ENCODE data around the gene PIGP. TPM values are rescaled to one million over a fixed set of nuclear protein-coding genes. Genes with fewer than 3 reads are reported as not detected.
"Not testable (repeated sequence)": the region's sequence is repeated elsewhere in the genome, so short reads cannot be mapped to it uniquely, and the experiment has no call there.

The PIGP gene
- total RNA-seq, 3 donors from 2014 or later (not counting 1 experiment from before 2014, with no cell fraction given): 6.5 to 10.4 (median 8.5) TPM

DNA sequence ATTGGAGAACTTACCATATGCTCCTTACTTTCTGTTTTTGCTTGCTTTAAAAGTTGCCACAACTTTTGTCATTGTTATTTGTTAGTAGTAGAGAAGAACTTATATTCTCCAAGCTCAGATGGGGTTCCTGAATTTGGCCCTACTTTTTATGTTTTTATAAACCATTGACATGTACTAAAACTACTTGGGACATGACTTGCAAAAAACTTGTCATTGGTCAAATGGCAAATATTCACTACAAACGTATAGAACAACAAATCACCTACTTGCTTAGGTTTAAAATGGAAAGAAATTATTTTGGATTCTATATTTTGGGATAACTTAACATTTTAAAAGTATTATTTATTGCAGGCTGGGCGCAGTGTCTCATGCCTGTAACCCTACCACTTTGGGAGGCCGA lies 32.7 kb downstream of the PIGP start:
- no peak for TF ChIP-seq CTCF (IDR thresholded peaks at IDR 0.05)
- peaks cover 0 to 7% of the 10 kb centered on the region in 2 donors for H3K27me3 Mint-ChIP-seq (ENCODE audit: low read depth in 2 of 2)
- H3K27me3 ChIP-seq (ENCODE audit: control insufficient read depth, insufficient read depth, low read length): no peaks in the 10 kb centered on the region
- H3K4me1 ChIP-seq (ENCODE audit: control insufficient read depth, insufficient read depth, low read length): peaks cover 8% of the 10 kb centered on the region
- intact Hi-C loops (cut with micrococcal nuclease): no loop called here
- no peak overlapping the region for H3K27ac ChIP-seq (ENCODE audit: low read length)
- H3K9me3 Mint-ChIP-seq: no peaks in the 10 kb centered on the region
- no peaks in the 10 kb centered on the region for H3K9me3 ChIP-seq (ENCODE audit: control insufficient read depth, insufficient read depth, low read length)
- H3K4me3 Mint-ChIP-seq: no peak overlapping the region
- H3K36me3 ChIP-seq (ENCODE audit: control insufficient read depth, insufficient read depth, low read length): no peaks in the 10 kb centered on the region
- no peak overlapping the region for H3K4me3 ChIP-seq (ENCODE audit: low read length)
- H3K27ac Mint-ChIP-seq: no peak overlapping the region
- H3K36me3 Mint-ChIP-seq: no peaks in the 10 kb centered on the region
- ATAC-seq (no peak), DNase-seq (no peak)
- H3K4me1 Mint-ChIP-seq: peaks cover 7 to 10% of the 10 kb centered on the region in 2 donors
- WGBS (ENCODE audit: insufficient coverage): 100% methylated on average over 1 of the region's 3 CpGs

GRCh38 chr21:37039411-37040075 lies 33.3 kb downstream of the PIGP start:
- H3K4me1 ChIP-seq (ENCODE audit: control insufficient read depth, insufficient read depth, low read length): peaks cover 1% of the 10 kb centered on the region
- DNase-seq (no peak), ATAC-seq (no peak)
- no peaks in the 10 kb centered on the region for H3K9me3 Mint-ChIP-seq
- H3K27me3 Mint-ChIP-seq (ENCODE audit: low read depth in 2 of 2): peaks cover 0 to 7% of the 10 kb centered on the region in 2 donors
- no peaks in the 10 kb centered on the region for H3K9me3 ChIP-seq (ENCODE audit: control insufficient read depth, insufficient read depth, low read length)
- intact Hi-C loops (cut with micrococcal nuclease): no loop called here
- no peaks in the 10 kb centered on the region for H3K36me3 Mint-ChIP-seq
- no peaks in the 10 kb centered on the region for H3K27me3 ChIP-seq (ENCODE audit: control insufficient read depth, insufficient read depth, low read length)
- 93% methylated on average over 9 of the region's 9 CpGs for WGBS (ENCODE audit: insufficient coverage)
- H3K27ac ChIP-seq (ENCODE audit: low read length): no peak overlapping the region
- no peak overlapping the region for H3K4me3 Mint-ChIP-seq
- no peak for TF ChIP-seq CTCF (IDR thresholded peaks at IDR 0.05)
- H3K27ac Mint-ChIP-seq: no peak overlapping the region
- no peak overlapping the region for H3K4me3 ChIP-seq (ENCODE audit: low read length)
- H3K36me3 ChIP-seq (ENCODE audit: control insufficient read depth, insufficient read depth, low read length): no peaks in the 10 kb centered on the region
- peaks cover under 1 to 3% of the 10 kb centered on the region in 2 donors for H3K4me1 Mint-ChIP-seq

DNA sequence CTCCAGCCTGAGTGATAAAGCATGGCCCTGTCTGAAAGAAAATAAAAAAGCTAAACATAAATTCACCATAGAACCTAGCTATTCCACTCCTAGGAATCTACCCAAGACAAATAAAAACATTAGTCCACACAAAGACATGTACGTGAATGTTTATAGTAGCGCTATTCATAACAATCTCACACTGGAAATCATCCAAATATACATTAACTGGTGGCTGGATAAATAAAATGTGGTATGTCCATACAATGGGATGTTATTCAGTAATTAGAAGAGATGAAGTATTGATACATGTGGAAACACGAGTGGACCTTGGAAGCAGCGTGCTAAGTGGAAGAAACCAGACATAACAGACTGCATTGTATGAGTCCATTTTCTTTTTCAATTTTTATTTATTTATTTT lies 36.7 kb downstream of the PIGP start:
- no peak for DNase-seq
- H3K4me3 ChIP-seq (ENCODE audit: low read length): no peak overlapping the region
- H3K27me3 ChIP-seq (ENCODE audit: control insufficient read depth, insufficient read depth, low read length): no peaks in the 10 kb centered on the region
- H3K4me3 Mint-ChIP-seq: no peak overlapping the region
- TF ChIP-seq CTCF (IDR thresholded peaks at IDR 0.05): no peak
- H3K36me3 ChIP-seq (ENCODE audit: control insufficient read depth, insufficient read depth, low read length): no peaks in the 10 kb centered on the region
- H3K9me3 ChIP-seq (ENCODE audit: control insufficient read depth, insufficient read depth, low read length): no peaks in the 10 kb centered on the region
- H3K27me3 Mint-ChIP-seq (ENCODE audit: low read depth in 2 of 2): peaks cover 2 to 7% of the 10 kb centered on the region in 2 donors
- H3K4me1 Mint-ChIP-seq: no peaks in the 10 kb centered on the region
- no peak overlapping the region for H3K27ac Mint-ChIP-seq
- no peak for ATAC-seq
- no peaks in the 10 kb centered on the region for H3K36me3 Mint-ChIP-seq
- H3K27ac ChIP-seq (ENCODE audit: low read length): no peak overlapping the region
- WGBS (ENCODE audit: insufficient coverage): 83% methylated on average over 2 of the region's 4 CpGs
- no peaks in the 10 kb centered on the region for H3K4me1 ChIP-seq (ENCODE audit: control insufficient read depth, insufficient read depth, low read length)
- intact Hi-C loops (cut with micrococcal nuclease): no loop called here
- H3K9me3 Mint-ChIP-seq: no peaks in the 10 kb centered on the region

- H3K27me3 Mint-ChIP-seq (ENCODE audit: low read depth in 2 of 2); H3K4me1 Mint-ChIP-seq; H3K4me3 ChIP-seq (ENCODE audit: low read length); H3K9me3 ChIP-seq (ENCODE audit: control insufficient read depth, insufficient read depth, low read length); DNase-seq; H3K27ac Mint-ChIP-seq; H3K4me1 ChIP-seq (ENCODE audit: control insufficient read depth, insufficient read depth, low read length); H3K36me3 ChIP-seq (ENCODE audit: control insufficient read depth, insufficient read depth, low read length); H3K4me3 Mint-ChIP-seq; intact Hi-C loops (cut with micrococcal nuclease); H3K27ac ChIP-seq (ENCODE audit: low read length); H3K36me3 Mint-ChIP-seq; H3K27me3 ChIP-seq (ENCODE audit: control insufficient read depth, insufficient read depth, low read length); ATAC-seq; H3K9me3 Mint-ChIP-seq: not testable (repeated sequence)
- WGBS (ENCODE audit: insufficient coverage): 90% methylated on average over 3 of the region's 4 CpGs
These were observed 38.5 kb downstream of the PIGP start for GRCh38 chr21:37034394-37034793.

Measured in natural killer cell (primary cell).